Measurements from ENCODE around the gene STK11IP. TPM values are rescaled to one million over a fixed set of nuclear protein-coding genes. Genes with fewer than 3 reads are reported as not detected.

Gene STK11IP
- total and polyA plus RNA-seq, 2 donors (not counting 1 experiment from before 2014, with no cell fraction given), result 46.8 to 55.6 TPM

DNA sequence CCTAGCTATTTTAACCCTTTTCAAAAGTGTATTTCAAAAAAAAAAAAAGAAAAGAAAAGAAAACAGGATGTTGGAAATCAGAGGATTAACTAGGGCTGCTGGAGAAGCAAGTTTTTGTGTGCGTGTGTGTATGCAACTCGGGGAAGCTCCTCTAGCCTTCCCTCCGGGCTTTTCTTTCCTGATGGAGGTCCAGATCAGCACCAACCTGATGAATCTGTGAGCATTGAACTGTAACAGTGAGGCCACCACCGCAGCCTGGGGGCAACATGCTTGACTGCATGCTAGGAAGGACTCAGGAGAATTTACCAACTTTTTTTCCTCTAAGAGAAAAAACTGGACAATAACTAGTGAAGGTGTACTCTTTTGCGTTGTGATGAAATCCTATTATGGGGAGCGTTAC is 28.6 kb upstream of the STK11IP start:
- no peak overlapping the region for H2AFZ ChIP-seq (ENCODE audit: insufficient read depth, low read depth, low read length, poor library complexity, severe bottlenecking)
- Mint-ChIP-seq H3K27ac (no peak overlapping the region), H3K9me3 (ENCODE audit: insufficient read depth) (no peaks in the 10 kb centered on the region), H3K4me1 (peaks cover 6% of the 10 kb centered on the region), H3K4me3 (peak overlapping the region; percentile 49), H3K27me3 (peaks cover 53% of the 10 kb centered on the region)
- H3K27me3 ChIP-seq (replicated peaks in 1 of 4; ENCODE audit: control extremely low read depth in 1 of 4, control insufficient read depth in 3 of 4, insufficient read depth in 4 of 4, low read length in 3 of 4), result peaks cover 0 to 31% (median 18%) of the 10 kb centered on the region in 4 experiments
- H3K9me3 ChIP-seq (ENCODE audit: control extremely low read depth in 1 of 3, control insufficient read depth in 2 of 3, insufficient read depth in 1 of 3, low read length in 2 of 3), result peaks cover 0 to 4% (median 0%) of the 10 kb centered on the region in 3 donors
- POLR2A ChIA-PET, result no interaction called here
- H3K4me2 ChIP-seq (replicated peaks; ENCODE audit: low read depth, low read length, poor library complexity, severe bottlenecking), result no peak overlapping the region
- no peak for DNase-seq
- H3K4me1 ChIP-seq (ENCODE audit: control insufficient read depth in 2 of 2, insufficient read depth in 2 of 2, low read length in 2 of 2), result peaks cover 4 to 12% of the 10 kb centered on the region in 2 donors
- H3K27ac ChIP-seq (ENCODE audit: low read length in 2 of 2), result no peak overlapping the region
- H3K9ac ChIP-seq (ENCODE audit: low read length), result no peak overlapping the region
- intact Hi-C loops (cut with micrococcal nuclease), result no loop called here
- no peak for ATAC-seq (ENCODE audit: low read depth)
- CTCF ChIA-PET, result no interaction called here
- TF ChIP-seq EZH2 (IDR thresholded peaks at IDR 0.05; ENCODE audit: borderline replicate concordance, insufficient read depth, low read depth, low read length, poor library complexity, severe bottlenecking), result no peak
- TF ChIP-seq, protein P1, sequence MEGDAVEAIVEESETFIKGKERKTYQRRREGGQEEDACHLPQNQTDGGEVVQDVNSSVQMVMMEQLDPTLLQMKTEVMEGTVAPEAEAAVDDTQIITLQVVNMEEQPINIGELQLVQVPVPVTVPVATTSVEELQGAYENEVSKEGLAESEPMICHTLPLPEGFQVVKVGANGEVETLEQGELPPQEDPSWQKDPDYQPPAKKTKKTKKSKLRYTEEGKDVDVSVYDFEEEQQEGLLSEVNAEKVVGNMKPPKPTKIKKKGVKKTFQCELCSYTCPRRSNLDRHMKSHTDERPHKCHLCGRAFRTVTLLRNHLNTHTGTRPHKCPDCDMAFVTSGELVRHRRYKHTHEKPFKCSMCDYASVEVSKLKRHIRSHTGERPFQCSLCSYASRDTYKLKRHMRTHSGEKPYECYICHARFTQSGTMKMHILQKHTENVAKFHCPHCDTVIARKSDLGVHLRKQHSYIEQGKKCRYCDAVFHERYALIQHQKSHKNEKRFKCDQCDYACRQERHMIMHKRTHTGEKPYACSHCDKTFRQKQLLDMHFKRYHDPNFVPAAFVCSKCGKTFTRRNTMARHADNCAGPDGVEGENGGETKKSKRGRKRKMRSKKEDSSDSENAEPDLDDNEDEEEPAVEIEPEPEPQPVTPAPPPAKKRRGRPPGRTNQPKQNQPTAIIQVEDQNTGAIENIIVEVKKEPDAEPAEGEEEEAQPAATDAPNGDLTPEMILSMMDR (IDR thresholded peaks at IDR 0.05), result no peak
- no peaks in the 10 kb centered on the region for H3K36me3 ChIP-seq (replicated peaks in 1 of 2; ENCODE audit: control extremely low read depth in 1 of 2, control insufficient read depth in 1 of 2, extremely low read depth in 1 of 2, insufficient read depth in 2 of 2, low read length in 1 of 2)
- 91% methylated on average over 3 of the region's 6 CpGs for WGBS (ENCODE audit: insufficient coverage)
- H3K4me3 ChIP-seq (ENCODE audit: control extremely low read depth in 1 of 5, extremely low read depth in 1 of 5, insufficient read depth in 1 of 5, low read depth in 2 of 5, low read length in 4 of 5), result no peak overlapping the region
- no peaks in the 10 kb centered on the region for H4K20me1 ChIP-seq (ENCODE audit: control insufficient read depth, insufficient read depth, low read length, poor library complexity, severe bottlenecking)
- no peaks in the 10 kb centered on the region for H3K79me2 ChIP-seq (ENCODE audit: control insufficient read depth, insufficient read depth, low read length)

DNA sequence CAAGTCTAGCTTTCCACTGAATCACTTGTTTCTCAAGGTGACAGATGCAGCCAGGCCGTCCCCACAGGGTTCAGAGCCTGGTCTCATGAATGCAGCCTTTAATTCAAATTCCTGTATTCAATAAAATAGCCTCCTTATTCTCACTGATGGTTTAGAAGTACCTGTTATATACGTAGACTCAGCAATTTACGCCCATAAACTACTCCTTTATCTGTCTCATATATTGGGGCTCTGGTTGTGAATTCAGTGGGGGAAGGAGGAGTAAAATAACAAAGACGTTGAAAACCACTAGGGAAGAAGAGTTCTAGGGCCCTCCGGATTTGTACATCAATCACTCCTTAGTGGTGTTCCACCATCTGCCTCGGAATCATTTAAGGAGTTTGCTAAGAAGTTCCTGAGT is 28.0 kb upstream of the STK11IP start:
- H3K4me3 ChIP-seq (ENCODE audit: control extremely low read depth in 1 of 5, extremely low read depth in 1 of 5, insufficient read depth in 1 of 5, low read depth in 2 of 5, low read length in 4 of 5), result no peak overlapping the region
- H3K9me3 ChIP-seq (ENCODE audit: control extremely low read depth in 1 of 3, control insufficient read depth in 2 of 3, insufficient read depth in 1 of 3, low read length in 2 of 3), result peaks cover 0 to 4% (median 0%) of the 10 kb centered on the region in 3 donors
- Mint-ChIP-seq H3K4me1 (peaks cover 6% of the 10 kb centered on the region), H3K9me3 (ENCODE audit: insufficient read depth) (no peaks in the 10 kb centered on the region), H3K4me3 (peak overlapping the region; percentile 71), H3K27ac (no peak overlapping the region), H3K27me3 (peaks cover 48% of the 10 kb centered on the region)
- DNase-seq, result no peak
- no peak overlapping the region for H3K9ac ChIP-seq (ENCODE audit: low read length)
- WGBS (ENCODE audit: insufficient coverage), result 100% methylated on average over 1 of the region's 6 CpGs
- TF ChIP-seq EZH2 (IDR thresholded peaks at IDR 0.05; ENCODE audit: borderline replicate concordance, insufficient read depth, low read depth, low read length, poor library complexity, severe bottlenecking), result no peak
- TF ChIP-seq, protein P1 (IDR thresholded peaks at IDR 0.05), result no peak
- intact Hi-C loops (cut with micrococcal nuclease), result no loop called here
- ATAC-seq (ENCODE audit: low read depth), result no peak
- H4K20me1 ChIP-seq (ENCODE audit: control insufficient read depth, insufficient read depth, low read length, poor library complexity, severe bottlenecking), result no peaks in the 10 kb centered on the region
- no peak overlapping the region for H3K27ac ChIP-seq (ENCODE audit: low read length in 2 of 2)
- H3K79me2 ChIP-seq (ENCODE audit: control insufficient read depth, insufficient read depth, low read length), result no peaks in the 10 kb centered on the region
- ChIA-PET CTCF (no interaction called here), POLR2A (no interaction called here)
- H2AFZ ChIP-seq (ENCODE audit: insufficient read depth, low read depth, low read length, poor library complexity, severe bottlenecking), result no peak overlapping the region
- no peak overlapping the region for H3K4me2 ChIP-seq (replicated peaks; ENCODE audit: low read depth, low read length, poor library complexity, severe bottlenecking)
- H3K4me1 ChIP-seq (ENCODE audit: control insufficient read depth in 2 of 2, insufficient read depth in 2 of 2, low read length in 2 of 2), result peaks cover 4 to 12% of the 10 kb centered on the region in 2 donors
- H3K36me3 ChIP-seq (replicated peaks in 1 of 2; ENCODE audit: control extremely low read depth in 1 of 2, control insufficient read depth in 1 of 2, extremely low read depth in 1 of 2, insufficient read depth in 2 of 2, low read length in 1 of 2), result no peaks in the 10 kb centered on the region
- peaks cover 0 to 31% (median 18%) of the 10 kb centered on the region in 4 experiments for H3K27me3 ChIP-seq (replicated peaks in 1 of 4; ENCODE audit: control extremely low read depth in 1 of 4, control insufficient read depth in 3 of 4, insufficient read depth in 4 of 4, low read length in 3 of 4)
